H9 (cell line): Measurements from ENCODE around the gene MACC1. TPM values are rescaled to one million over a fixed set of nuclear protein-coding genes. Genes with fewer than 3 reads are reported as not detected.

Experiments
- DNase-seq: peaks from one replicate; pipeline ENCODE4 v3.0.0-alpha.2; 2017
- H2AFZ ChIP-seq: one replicate; pipeline ENCODE4 v1.6.1; 2013; ENCODE audit warnings: mild to moderate bottlenecking, low read length, control low read depth, moderate library complexity
- H2AK5ac ChIP-seq: 2 replicates; pipeline ENCODE4 v1.6.1; 2013; ENCODE audit warnings: low read length, control low read depth, mixed read lengths; ENCODE audit not compliant: insufficient read length
- H2BK120ac ChIP-seq: one replicate; pipeline ENCODE4 v1.6.1; 2013; ENCODE audit warnings: low read depth, mild to moderate bottlenecking, low read length, control low read depth, inconsistent platforms; ENCODE audit not compliant: poor library complexity, severe bottlenecking
- H2BK12ac ChIP-seq: 2 replicates; pipeline ENCODE4 v1.6.1; 2013; ENCODE audit warnings: low read length, control low read depth, mixed read lengths, low read depth; ENCODE audit not compliant: insufficient read length
- H2BK15ac ChIP-seq: 2 replicates; pipeline ENCODE4 v1.6.1; 2013; ENCODE audit warnings: low read depth, low read length, control low read depth
- H2BK20ac ChIP-seq: one replicate; pipeline ENCODE4 v1.6.1; 2013; ENCODE audit warnings: low read depth, mild to moderate bottlenecking, low read length, control low read depth, inconsistent platforms; ENCODE audit not compliant: poor library complexity, severe bottlenecking
- H2BK5ac ChIP-seq: 2 replicates; pipeline ENCODE4 v1.6.1; 2013; ENCODE audit warnings: low read length, control low read depth, mixed read lengths; ENCODE audit not compliant: insufficient read length
- H3K14ac ChIP-seq: 2 replicates; pipeline ENCODE4 v1.6.1; 2013; ENCODE audit warnings: low read length, control low read depth; ENCODE audit not compliant: insufficient read depth
- H3K18ac ChIP-seq: 2 replicates; pipeline ENCODE4 v1.6.1; 2013; ENCODE audit warnings: low read depth, mild to moderate bottlenecking, mixed read lengths, low read length, control low read depth; ENCODE audit not compliant: insufficient read length
- H3K23ac ChIP-seq: 2 replicates; pipeline ENCODE4 v1.6.1; 2013; ENCODE audit warnings: low read length, control low read depth, mixed read lengths, low read depth; ENCODE audit not compliant: insufficient read length
- H3K23me2 ChIP-seq: 2 replicates; pipeline ENCODE4 v1.6.1; 2013; ENCODE audit warnings: low read depth, mild to moderate bottlenecking, mixed read lengths, low read length, control low read depth; ENCODE audit not compliant: insufficient read length, poor library complexity, severe bottlenecking
- H3K27ac ChIP-seq: 2 replicates; pipeline ENCODE4 v1.5.1; 2013; ENCODE audit warnings: low read length, control low read depth, mixed read lengths, low read depth; ENCODE audit not compliant: insufficient read length
- H3K27me3 ChIP-seq: 2 replicates; pipeline ENCODE4 v1.6.1; 2013; ENCODE audit warnings: low read length, control low read depth, inconsistent platforms; ENCODE audit not compliant: insufficient read depth
- H3K4ac ChIP-seq: 2 replicates; pipeline ENCODE4 v1.6.1; 2013; ENCODE audit warnings: low read depth, mild to moderate bottlenecking, control low read depth, inconsistent platforms, low read length, moderate library complexity
- H3K4me1 ChIP-seq: 2 replicates; pipeline ENCODE4 v1.6.1; 2013; ENCODE audit warnings: low read length, control low read depth, inconsistent platforms; ENCODE audit not compliant: insufficient read depth
- H3K4me2 ChIP-seq: 2 replicates; pipeline ENCODE4 v1.6.1; 2013; ENCODE audit warnings: low read length, control low read depth, mixed read lengths; ENCODE audit not compliant: insufficient read length, insufficient read depth
- H3K56ac ChIP-seq: 2 replicates; pipeline ENCODE4 v1.6.1; 2013; ENCODE audit warnings: low read depth, mild to moderate bottlenecking, mixed read lengths, low read length, control low read depth; ENCODE audit not compliant: insufficient read length
- H3K79me1 ChIP-seq: 2 replicates; pipeline ENCODE4 v1.6.1; 2013; ENCODE audit warnings: low read depth, mild to moderate bottlenecking, moderate library complexity, low read length, control low read depth, inconsistent platforms; ENCODE audit not compliant: insufficient read depth, poor library complexity, severe bottlenecking
- H3K79me2 ChIP-seq: 2 replicates; pipeline ENCODE4 v1.6.1; 2013; ENCODE audit warnings: low read length, control low read depth, inconsistent platforms; ENCODE audit not compliant: insufficient read depth
- H3K9ac ChIP-seq: 2 replicates; pipeline ENCODE4 v1.6.1; 2013; ENCODE audit warnings: low read length, control low read depth, mixed read lengths; ENCODE audit not compliant: insufficient read length; ENCODE audit errors: extremely low read depth
- H3K9me3 ChIP-seq: one replicate; pipeline ENCODE4 v1.6.1; 2013; ENCODE audit warnings: low read depth, low read length, inconsistent platforms; ENCODE audit not compliant: control insufficient read depth
- H3T11ph ChIP-seq: one replicate; pipeline ENCODE4 v1.6.1; 2013; ENCODE audit warnings: mild to moderate bottlenecking, low read length, control low read depth, inconsistent platforms
- H4K20me1 ChIP-seq: one replicate; pipeline ENCODE4 v1.6.1; 2013; ENCODE audit not compliant: control insufficient read depth, insufficient read length, insufficient read depth
- H4K5ac ChIP-seq: 2 replicates; pipeline ENCODE4 v1.6.1; 2013; ENCODE audit warnings: low read depth, mild to moderate bottlenecking, mixed read lengths, low read length, control low read depth; ENCODE audit not compliant: insufficient read length
- H4K8ac ChIP-seq: replicated peaks from 2 replicates; pipeline ENCODE4 v1.6.1; 2013; ENCODE audit warnings: low read length, control low read depth, mixed read lengths, low read depth; ENCODE audit not compliant: insufficient read length
- H4K91ac ChIP-seq: 2 replicates; pipeline ENCODE4 v1.6.1; 2013; ENCODE audit warnings: low read depth, mild to moderate bottlenecking, moderate library complexity, mixed read lengths, low read length, control low read depth; ENCODE audit not compliant: insufficient read length
- H3K27ac Mint-ChIP-seq, 3 experiments: 2 replicates in 2 of 3; 3 replicates in 1 of 3; pipeline ENCODE4 v1.8.0; 2020 to 2021; ENCODE audit warnings: mixed read lengths in 3 of 3, mild to moderate bottlenecking in 1 of 3, moderate library complexity in 1 of 3
- H3K27me3 Mint-ChIP-seq: 2 replicates; pipeline ENCODE4 v1.8.0; 2021; ENCODE audit warnings: low read depth, mild to moderate bottlenecking, moderate library complexity, mixed read lengths
- H3K36me3 Mint-ChIP-seq, 3 experiments: 2 replicates in 2 of 3; 3 replicates in 1 of 3; pipeline ENCODE4 v1.8.0; 2020 to 2021; ENCODE audit warnings: low read depth in 3 of 3, mixed read lengths in 3 of 3; ENCODE audit not compliant: insufficient read depth in 1 of 3
- H3K4me1 Mint-ChIP-seq, 2 experiments: 2 replicates each; pipeline ENCODE4 v1.8.0; 2020; ENCODE audit warnings: mixed read lengths in 2 of 2
- H3K4me3 Mint-ChIP-seq, 2 experiments: 2 replicates in 1 of 2; 3 replicates in 1 of 2; pipeline ENCODE4 v1.8.0; 2020 to 2021; ENCODE audit warnings: mild to moderate bottlenecking in 2 of 2, mixed read lengths in 2 of 2, moderate library complexity in 1 of 2
- H3K9me3 Mint-ChIP-seq, 2 experiments: 2 replicates in 1 of 2; 3 replicates in 1 of 2; pipeline ENCODE4 v1.8.0; 2020; ENCODE audit warnings: mild to moderate bottlenecking in 2 of 2, mixed read lengths in 2 of 2, moderate library complexity in 1 of 2
- CTCF ChIP-seq: fragments of 200-600 bp; sonication (generic); conservative IDR thresholded peaks from 3 replicates; pipeline ENCODE4 v1.8.0; 2021; ENCODE audit warnings: antibody characterized with exemption, mild to moderate bottlenecking
- WGBS: extraction: QIAGEN DNeasy Blood & Tissue Kit; methylation state at CpG from one replicate; pipeline ENCODE4 v1.1.7; 2013; ENCODE audit warnings: missing lambda C conversion rate, low lambda C conversion rate, mixed read lengths; ENCODE audit not compliant: insufficient read length; ENCODE audit errors: extremely low coverage; 5-methylcytosine and 5-hydroxymethylcytosine counted together
- total RNA-seq: library from RNA; stranded (reverse); gene quantifications from 2 replicates; pipeline ENCODE4 v1.2.1, GENCODE V29; 2021

Gene MACC1
- total RNA-seq, 1 experiment from 2014 or later, result 11.0 TPM

- Histone ChIP-seq H3K4me1 (peaks cover 4% of the 10 kb centered on the region; the same call in 1 of the 2 replicates), H3K9ac (no peak overlapping the region), H4K8ac (no peak overlapping the region), H3K27ac (no peak overlapping the region), H3K56ac (no peak overlapping the region), H2BK20ac (no peak overlapping the region), H4K5ac (no peak overlapping the region), H3K4ac (no peak overlapping the region), H3K79me1 (no peaks in the 10 kb centered on the region), H3K79me2 (no peaks in the 10 kb centered on the region), H3K9me3 (peaks cover 8% of the 10 kb centered on the region), H3K14ac (no peak overlapping the region), H2AFZ (no peak overlapping the region), H4K20me1 (no peaks in the 10 kb centered on the region), H3T11ph (no peak overlapping the region), H3K18ac (no peak overlapping the region), H2AK5ac (no peak overlapping the region), H2BK120ac (no peak overlapping the region), H3K23ac (no peak overlapping the region), H2BK5ac (no peak overlapping the region), H3K4me2 (no peak overlapping the region), H4K91ac (no peak overlapping the region), H3K23me2 (no peaks in the 10 kb centered on the region), H2BK12ac (no peak overlapping the region), H2BK15ac (no peak overlapping the region), H3K27me3 (no peaks in the 10 kb centered on the region)
- Mint-ChIP-seq H3K4me1 (peaks cover 11 to 16% of the 10 kb centered on the region in 2 experiments), H3K36me3 (peaks cover 6 to 8% (median 6%) of the 10 kb centered on the region in 3 experiments; a peak in 6 of 7 replicates), H3K27me3 (no peaks in the 10 kb centered on the region), H3K4me3 (no peak overlapping the region), H3K9me3 (peaks cover 6% of the 10 kb centered on the region in 2 experiments), H3K27ac (peak overlapping the region in 2 of 3 experiments; percentile 6 to 68; a peak in 1 of 7 replicates)
- no peak for TF ChIP-seq CTCF
- no CpG with 5 or more reads among the region's 4 CpGs for WGBS
- no peak for DNase-seq
These were observed 13.9 kb downstream of the MACC1 start for GRCh38 chr7:20203316-20203715.
